ENCODE measurements around the gene TGFBR2.

TGFBR2 gene

DNA sequence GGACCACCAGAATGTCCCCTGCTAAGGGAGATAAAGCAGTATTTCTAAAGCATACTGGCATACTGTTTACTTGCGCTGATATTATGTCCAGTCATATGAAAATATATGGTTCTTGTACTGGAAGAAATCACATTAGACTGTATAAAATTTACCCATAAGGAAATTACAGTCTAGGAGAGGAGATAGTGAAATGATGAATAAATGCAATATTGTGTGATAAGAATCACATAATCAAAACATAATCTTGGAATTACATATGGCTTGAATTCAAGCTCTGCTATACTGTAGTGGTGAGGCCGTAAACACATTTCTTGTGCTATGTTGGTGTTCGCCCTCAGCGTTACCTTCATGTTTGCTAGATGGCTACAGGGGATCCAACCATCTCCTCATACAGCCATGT is 20.7 kb upstream of the TGFBR2 start:
- H3K4me1 Mint-ChIP-seq = no peaks in the 10 kb centered on the region
- no peak overlapping the region for H3K27ac Mint-ChIP-seq
- H3K9me3 Mint-ChIP-seq = peaks cover 3% of the 10 kb centered on the region
- TF ChIP-seq, protein P1, sequence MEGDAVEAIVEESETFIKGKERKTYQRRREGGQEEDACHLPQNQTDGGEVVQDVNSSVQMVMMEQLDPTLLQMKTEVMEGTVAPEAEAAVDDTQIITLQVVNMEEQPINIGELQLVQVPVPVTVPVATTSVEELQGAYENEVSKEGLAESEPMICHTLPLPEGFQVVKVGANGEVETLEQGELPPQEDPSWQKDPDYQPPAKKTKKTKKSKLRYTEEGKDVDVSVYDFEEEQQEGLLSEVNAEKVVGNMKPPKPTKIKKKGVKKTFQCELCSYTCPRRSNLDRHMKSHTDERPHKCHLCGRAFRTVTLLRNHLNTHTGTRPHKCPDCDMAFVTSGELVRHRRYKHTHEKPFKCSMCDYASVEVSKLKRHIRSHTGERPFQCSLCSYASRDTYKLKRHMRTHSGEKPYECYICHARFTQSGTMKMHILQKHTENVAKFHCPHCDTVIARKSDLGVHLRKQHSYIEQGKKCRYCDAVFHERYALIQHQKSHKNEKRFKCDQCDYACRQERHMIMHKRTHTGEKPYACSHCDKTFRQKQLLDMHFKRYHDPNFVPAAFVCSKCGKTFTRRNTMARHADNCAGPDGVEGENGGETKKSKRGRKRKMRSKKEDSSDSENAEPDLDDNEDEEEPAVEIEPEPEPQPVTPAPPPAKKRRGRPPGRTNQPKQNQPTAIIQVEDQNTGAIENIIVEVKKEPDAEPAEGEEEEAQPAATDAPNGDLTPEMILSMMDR (IDR thresholded peaks at IDR 0.05; ENCODE audit: unreplicated experiment in 3 of 3) = no peak
- H3K36me3 Mint-ChIP-seq (ENCODE audit: low read depth) = no peaks in the 10 kb centered on the region
- no peak overlapping the region for H3K4me3 Mint-ChIP-seq
- H3K27me3 Mint-ChIP-seq (ENCODE audit: low read depth) = peaks cover 3% of the 10 kb centered on the region

DNA sequence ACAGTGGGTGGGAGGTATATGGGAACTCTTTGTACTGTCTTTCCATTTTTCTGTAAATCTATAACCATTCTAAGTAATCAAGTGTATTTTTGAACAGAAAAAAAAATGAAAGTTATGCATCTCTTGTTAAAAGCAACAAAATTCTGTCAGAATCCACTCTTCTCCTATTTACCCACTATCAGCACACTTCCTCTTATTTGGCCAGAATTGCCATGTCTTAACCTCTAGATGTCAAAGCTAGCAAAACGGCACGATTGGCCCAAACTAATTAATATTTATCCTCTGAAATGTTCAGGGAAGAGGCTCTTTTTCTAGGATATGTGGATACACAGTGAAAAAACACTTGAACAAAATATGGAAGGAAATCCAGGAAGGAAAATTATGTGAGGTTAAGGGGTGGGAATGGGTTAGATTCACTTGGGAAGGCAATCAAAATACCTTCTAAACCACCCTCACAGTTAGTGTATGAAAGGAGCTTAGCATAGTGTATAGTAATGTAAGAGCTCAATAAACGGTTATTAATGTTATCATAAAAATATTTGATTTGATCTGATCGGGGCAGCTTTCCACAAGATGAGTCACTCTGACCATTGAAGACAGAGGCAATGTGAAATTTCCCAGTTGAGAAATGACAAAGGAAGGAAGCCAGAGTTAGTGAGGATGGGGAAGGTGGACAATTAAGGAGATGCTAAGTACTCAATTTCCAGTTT is 20.1 kb upstream of the TGFBR2 start:
- peaks cover 3% of the 10 kb centered on the region for H3K9me3 Mint-ChIP-seq
- H3K27ac Mint-ChIP-seq = no peak overlapping the region
- H3K4me1 Mint-ChIP-seq = no peaks in the 10 kb centered on the region
- no peaks in the 10 kb centered on the region for H3K36me3 Mint-ChIP-seq (ENCODE audit: low read depth)
- TF ChIP-seq, protein P1 (IDR thresholded peaks at IDR 0.05; ENCODE audit: unreplicated experiment in 3 of 3) = no peak
- H3K27me3 Mint-ChIP-seq (ENCODE audit: low read depth) = peaks cover 3% of the 10 kb centered on the region
- no peak overlapping the region for H3K4me3 Mint-ChIP-seq

DNA sequence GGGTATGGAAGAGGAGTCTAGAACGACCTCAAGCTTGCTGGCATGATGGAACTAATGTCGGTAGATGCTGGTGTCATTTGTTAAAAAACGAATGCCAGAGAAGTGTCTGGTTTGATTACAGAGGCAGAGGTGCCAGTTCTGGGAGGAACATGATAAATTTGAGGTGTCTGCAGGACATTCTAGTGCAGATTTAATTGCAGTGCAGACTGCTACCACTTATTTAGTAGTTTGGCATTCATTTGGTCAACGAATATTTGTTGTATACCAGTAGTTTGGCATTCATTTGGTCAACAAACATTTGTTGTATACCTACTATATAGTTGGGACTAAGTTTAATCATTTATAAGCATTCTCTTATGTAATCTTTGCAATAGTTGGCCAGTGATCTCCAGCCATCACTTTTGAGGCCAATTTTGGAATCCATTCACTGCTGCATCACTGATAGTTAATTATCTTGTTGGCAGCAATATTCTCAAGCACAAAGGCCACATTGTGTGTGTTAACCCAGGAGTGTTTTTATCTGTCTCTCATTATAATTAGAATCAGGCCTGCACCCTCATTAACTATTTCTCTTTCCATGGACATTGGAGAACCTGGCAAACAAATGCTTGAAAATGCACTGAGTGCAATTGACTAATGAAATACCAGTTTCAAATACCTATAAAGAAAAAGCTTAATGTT is 19.5 kb upstream of the TGFBR2 start:
- TF ChIP-seq, protein P1 (IDR thresholded peaks at IDR 0.05; ENCODE audit: unreplicated experiment in 3 of 3) = no peak
- no peak overlapping the region for H3K27ac Mint-ChIP-seq
- H3K4me3 Mint-ChIP-seq = no peak overlapping the region
- H3K4me1 Mint-ChIP-seq = no peaks in the 10 kb centered on the region
- peaks cover 3% of the 10 kb centered on the region for H3K9me3 Mint-ChIP-seq
- H3K36me3 Mint-ChIP-seq (ENCODE audit: low read depth) = no peaks in the 10 kb centered on the region
- H3K27me3 Mint-ChIP-seq (ENCODE audit: low read depth) = peaks cover 2% of the 10 kb centered on the region

DNA sequence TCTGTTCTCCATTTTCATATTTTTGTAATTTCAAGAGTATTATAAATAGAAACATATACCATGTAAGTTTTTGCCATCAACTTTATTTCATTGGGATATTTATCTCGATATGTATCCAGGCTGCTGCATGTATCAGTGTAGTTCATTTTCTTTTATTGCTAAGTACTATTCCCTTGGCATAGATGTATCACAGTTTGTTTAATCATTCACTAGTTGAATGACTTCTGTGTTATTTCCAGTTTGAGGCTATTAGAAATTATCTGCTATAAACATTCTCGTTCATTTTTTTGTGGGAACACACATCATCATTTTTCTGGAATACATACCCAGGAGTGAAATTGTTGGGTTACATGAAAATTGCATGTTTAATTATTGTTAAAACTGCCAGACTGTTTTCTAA is 18.5 kb upstream of the TGFBR2 start:
- H3K4me1 Mint-ChIP-seq = no peaks in the 10 kb centered on the region
- no peaks in the 10 kb centered on the region for H3K27me3 Mint-ChIP-seq (ENCODE audit: low read depth)
- no peak overlapping the region for H3K4me3 Mint-ChIP-seq
- no peaks in the 10 kb centered on the region for H3K36me3 Mint-ChIP-seq (ENCODE audit: low read depth)
- no peak overlapping the region for H3K27ac Mint-ChIP-seq
- TF ChIP-seq, protein P1 (IDR thresholded peaks at IDR 0.05; ENCODE audit: unreplicated experiment in 3 of 3) = no peak
- peaks cover 6% of the 10 kb centered on the region for H3K9me3 Mint-ChIP-seq

DNA sequence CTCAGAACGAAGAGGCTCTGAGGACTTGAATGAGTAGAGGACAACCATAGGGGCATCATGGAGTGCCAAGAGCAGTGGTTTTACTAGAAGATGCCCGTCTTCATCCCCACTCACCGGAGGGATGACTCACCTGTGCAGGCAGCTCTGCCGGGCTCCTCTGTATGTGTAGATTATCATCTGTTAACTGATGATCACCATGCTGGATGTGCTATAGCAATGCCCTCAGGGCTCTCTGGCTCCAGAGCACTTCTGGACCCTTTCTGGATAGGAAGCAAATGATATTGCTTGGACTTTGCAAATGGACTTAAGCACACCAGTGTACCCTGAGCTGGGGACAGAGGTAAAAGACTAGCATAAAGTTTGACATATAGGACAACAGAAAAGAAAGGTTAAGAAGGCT is 10.2 kb upstream of the TGFBR2 start:
- Mint-ChIP-seq H3K4me3 (no peak overlapping the region), H3K27me3 (ENCODE audit: low read depth) (no peaks in the 10 kb centered on the region), H3K27ac (peak overlapping the region; percentile 44 to 97 (median 96)), H3K9me3 (peaks cover 7% of the 10 kb centered on the region), H3K4me1 (peaks cover 5% of the 10 kb centered on the region), H3K36me3 (ENCODE audit: low read depth) (no peaks in the 10 kb centered on the region)
- TF ChIP-seq, protein P1 (IDR thresholded peaks at IDR 0.05; ENCODE audit: unreplicated experiment in 3 of 3) = no peak

Measured in nephron (organoid).